ENCODE measurements around the gene ZNF552.

Gene ZNF552

GRCh38 chr19:57779220-57779845 is 35.4 kb downstream of the ZNF552 start:
- H3K27me3 ChIP-seq (ENCODE audit: insufficient read depth, low read length, poor library complexity, severe bottlenecking) = no peaks in the 10 kb centered on the region
- no peak overlapping the region for H3K4me2 ChIP-seq (ENCODE audit: low read depth, low read length, poor library complexity, severe bottlenecking)
- no peak overlapping the region for H2AFZ ChIP-seq (ENCODE audit: low read length)
- no peaks in the 10 kb centered on the region for H4K20me1 ChIP-seq (ENCODE audit: insufficient read depth, low read length, poor library complexity, severe bottlenecking)
- no peak for TF ChIP-seq CTCF (conservative IDR thresholded peaks at IDR 0.05; ENCODE audit: low read length)
- TF ChIP-seq EZH2phosphoT487 (IDR thresholded peaks at IDR 0.05; ENCODE audit: borderline replicate concordance) = no peak
- H3K4me1 ChIP-seq (ENCODE audit: insufficient read depth, low read length, poor library complexity, severe bottlenecking) = no peaks in the 10 kb centered on the region
- no peak overlapping the region for H3K4me3 ChIP-seq (ENCODE audit: low read length, poor library complexity, severe bottlenecking)
- peaks cover 53% of the 10 kb centered on the region for H3K36me3 ChIP-seq (ENCODE audit: insufficient read depth, low read length)
- peaks cover 41% of the 10 kb centered on the region for H3K79me2 ChIP-seq (ENCODE audit: insufficient read depth, low read length)
- H3K9me3 ChIP-seq (ENCODE audit: insufficient read depth, low read depth, low read length) = peaks cover 26% of the 10 kb centered on the region; the same call in 1 of the 2 replicates
- no peak overlapping the region for H3K9ac ChIP-seq (ENCODE audit: low read depth, low read length, poor library complexity, severe bottlenecking)
- no peaks in the 10 kb centered on the region for H3K9me2 ChIP-seq (replicated peaks; ENCODE audit: low read depth, low read length)
- H3F3A ChIP-seq (ENCODE audit: low read depth) = no peaks in the 10 kb centered on the region

- H3K36me3 ChIP-seq (ENCODE audit: insufficient read depth, low read length) = peaks cover 53% of the 10 kb centered on the region
- H3K9me2 ChIP-seq (replicated peaks; ENCODE audit: low read depth, low read length) = no peaks in the 10 kb centered on the region
- H3K4me2 ChIP-seq (ENCODE audit: low read depth, low read length, poor library complexity, severe bottlenecking) = no peak overlapping the region
- no peak overlapping the region for H3K9ac ChIP-seq (ENCODE audit: low read depth, low read length, poor library complexity, severe bottlenecking)
- no peak for TF ChIP-seq EZH2phosphoT487 (IDR thresholded peaks at IDR 0.05; ENCODE audit: borderline replicate concordance)
- TF ChIP-seq CTCF (conservative IDR thresholded peaks at IDR 0.05; ENCODE audit: low read length) = no peak
- H3K27me3 ChIP-seq (ENCODE audit: insufficient read depth, low read length, poor library complexity, severe bottlenecking) = no peaks in the 10 kb centered on the region
- H2AFZ ChIP-seq (ENCODE audit: low read length) = no peak overlapping the region
- peaks cover 5% of the 10 kb centered on the region for H3K4me1 ChIP-seq (ENCODE audit: insufficient read depth, low read length, poor library complexity, severe bottlenecking)
- H3K4me3 ChIP-seq (ENCODE audit: low read length, poor library complexity, severe bottlenecking) = no peak overlapping the region
- H3F3A ChIP-seq (ENCODE audit: low read depth) = no peaks in the 10 kb centered on the region
- H3K79me2 ChIP-seq (ENCODE audit: insufficient read depth, low read length) = peaks cover 46% of the 10 kb centered on the region
- H3K9me3 ChIP-seq (ENCODE audit: insufficient read depth, low read depth, low read length) = peaks cover 26% of the 10 kb centered on the region; the same call in 1 of the 2 replicates
- no peaks in the 10 kb centered on the region for H4K20me1 ChIP-seq (ENCODE audit: insufficient read depth, low read length, poor library complexity, severe bottlenecking)
These were observed 36.4 kb downstream of the ZNF552 start for GRCh38 chr19:57778336-57778735.

DNA sequence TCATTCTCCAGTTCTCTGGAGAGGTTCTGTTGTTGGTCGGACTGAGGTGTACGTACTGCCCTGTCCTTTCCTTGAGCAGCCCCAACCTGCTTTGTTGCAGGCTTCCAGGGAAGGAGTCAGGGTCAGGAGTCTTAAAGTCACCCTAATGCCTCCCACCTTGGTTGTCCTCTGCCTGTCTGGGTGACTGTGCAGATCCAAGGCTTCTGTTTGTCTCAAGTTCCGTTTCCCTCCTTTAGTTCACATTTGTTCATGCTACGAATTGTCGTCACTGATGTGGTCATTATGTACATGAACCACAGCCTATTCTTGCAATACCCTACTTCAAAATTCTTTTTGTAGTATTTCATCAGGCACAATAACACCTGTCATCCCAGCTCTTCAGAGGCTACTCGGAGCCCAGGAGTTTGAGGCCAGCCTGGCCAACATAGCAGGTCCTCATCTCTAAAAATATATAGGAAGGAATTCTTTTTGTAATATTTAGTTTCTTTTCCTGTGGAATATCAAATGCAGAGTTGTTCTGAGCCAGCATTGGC is 37.9 kb downstream of the ZNF552 start:
- Histone ChIP-seq H2AFZ (ENCODE audit: low read length) (no peak overlapping the region), H3K4me3 (ENCODE audit: low read length, poor library complexity, severe bottlenecking) (no peak overlapping the region), H3K4me1 (ENCODE audit: insufficient read depth, low read length, poor library complexity, severe bottlenecking) (peaks cover 18% of the 10 kb centered on the region), H3K4me2 (ENCODE audit: low read depth, low read length, poor library complexity, severe bottlenecking) (no peak overlapping the region), H3K9me3 (ENCODE audit: insufficient read depth, low read depth, low read length) (peaks cover 26% of the 10 kb centered on the region; the same call in 1 of the 2 replicates), H4K20me1 (ENCODE audit: insufficient read depth, low read length, poor library complexity, severe bottlenecking) (peaks cover 3% of the 10 kb centered on the region), H3K9ac (ENCODE audit: low read depth, low read length, poor library complexity, severe bottlenecking) (no peak overlapping the region), H3K79me2 (ENCODE audit: insufficient read depth, low read length) (peaks cover 61% of the 10 kb centered on the region), H3F3A (ENCODE audit: low read depth) (no peaks in the 10 kb centered on the region), H3K9me2 (replicated peaks; ENCODE audit: low read depth, low read length) (no peaks in the 10 kb centered on the region), H3K36me3 (ENCODE audit: insufficient read depth, low read length) (peaks cover 53% of the 10 kb centered on the region), H3K27me3 (ENCODE audit: insufficient read depth, low read length, poor library complexity, severe bottlenecking) (no peaks in the 10 kb centered on the region)
- TF ChIP-seq CTCF (conservative IDR thresholded peaks at IDR 0.05; ENCODE audit: low read length) = no peak
- TF ChIP-seq EZH2phosphoT487 (IDR thresholded peaks at IDR 0.05; ENCODE audit: borderline replicate concordance) = no peak
